HepG2 (cell line): ENCODE measurements around the gene DAB2IP. TPM values are rescaled to one million over a fixed set of nuclear protein-coding genes. Genes with fewer than 3 reads are reported as not detected.

ENCODE experiments used
- CAMTA2 ChIP-seq: sonication (generic); formaldehyde crosslinking; IDR thresholded peaks from 2 replicates; pipeline ENCODE4 v1.4.0; 2020; ENCODE audit warnings: mild to moderate bottlenecking, missing genetic modification reagents, borderline replicate concordance
- DMAP1 ChIP-seq: IDR thresholded peaks from 2 replicates; pipeline ENCODE4 v1.6.1; 2016
- FOXC1 ChIP-seq: sonication (generic); formaldehyde crosslinking; IDR thresholded peaks from 2 replicates; pipeline ENCODE4 v1.8.0; 2022; ENCODE audit warnings: mild to moderate bottlenecking, missing genetic modification reagents, borderline replicate concordance
- HDAC6 ChIP-seq: fragments of 200-600 bp; sonication (generic); IDR thresholded peaks from 2 replicates; pipeline ENCODE4 v1.7.0; 2017; ENCODE audit warnings: mild to moderate bottlenecking, antibody characterized with exemption, low read length, low read depth
- HNRNPK ChIP-seq: fragments of 200-400 bp; formaldehyde crosslinking; IDR thresholded peaks from 2 replicates; pipeline ENCODE4 v1.6.1; 2018; ENCODE audit warnings: low read length, low read depth, moderate library complexity, mild to moderate bottlenecking; ENCODE audit not compliant: poor library complexity, severe bottlenecking
- MXD3 ChIP-seq: IDR thresholded peaks from 2 replicates; pipeline ENCODE4 v1.6.1; 2016; ENCODE audit warnings: mild to moderate bottlenecking, missing biosample characterization, missing genetic modification reagents
- MYC ChIP-seq: sonication (generic); formaldehyde crosslinking; IDR thresholded peaks from 2 replicates; pipeline ENCODE4 v1.9.0; 2021; ENCODE audit warnings: missing genetic modification reagents, borderline replicate concordance
- MZF1 ChIP-seq: sonication (generic); formaldehyde crosslinking; IDR thresholded peaks from 2 replicates; pipeline ENCODE4 v1.8.1; 2023; ENCODE audit warnings: mild to moderate bottlenecking, missing genetic modification reagents, borderline replicate concordance
- PHF21A ChIP-seq: sonication (generic); formaldehyde crosslinking; IDR thresholded peaks from 2 replicates; pipeline ENCODE4 v1.5.0; 2020; ENCODE audit warnings: mild to moderate bottlenecking, missing genetic modification reagents
- POLR2G ChIP-seq: fragments of 200-400 bp; formaldehyde crosslinking; IDR thresholded peaks from 2 replicates; pipeline ENCODE4 v1.6.1; 2018; ENCODE audit warnings: mild to moderate bottlenecking, low read depth, low read length, moderate library complexity
- SIX4 ChIP-seq: sonication (generic); formaldehyde crosslinking; IDR thresholded peaks from 2 replicates; pipeline ENCODE4 v1.4.0; 2020; ENCODE audit warnings: missing genetic modification reagents
- STAG1 ChIP-seq: sonication (generic); formaldehyde crosslinking; IDR thresholded peaks from 2 replicates; pipeline ENCODE4 v1.4.0; 2020; ENCODE audit warnings: missing genetic modification reagents
- U2AF2 ChIP-seq: fragments of 200-400 bp; formaldehyde crosslinking; IDR thresholded peaks from 2 replicates; pipeline ENCODE4 v1.6.1; 2017; ENCODE audit warnings: low read depth, mild to moderate bottlenecking, low read length
- YY1 ChIP-seq: IDR thresholded peaks from 2 replicates; pipeline ENCODE4 v1.6.1; 2011; ENCODE audit warnings: low read length, low read depth, moderate library complexity, mild to moderate bottlenecking; ENCODE audit not compliant: insufficient read depth, insufficient replicate concordance
- ZBTB37 ChIP-seq: sonication (generic); formaldehyde crosslinking; IDR thresholded peaks from 2 replicates; pipeline ENCODE4 v1.4.0; 2020; ENCODE audit warnings: mild to moderate bottlenecking, missing genetic modification reagents
- ZNF251 ChIP-seq: sonication (generic); formaldehyde crosslinking; IDR thresholded peaks from 2 replicates; pipeline ENCODE4 v1.9.0; 2021; ENCODE audit warnings: mild to moderate bottlenecking, missing genetic modification reagents
- polyA plus RNA-seq, 8 experiments: library from polyadenylated mRNA; depleted of rRNA in 3 of 8; stranded (reverse) in 7 of 8; unstranded in 1 of 8; fragments of >200 nt; fragmentation: Illumina TruSeq in 4 of 8; extraction: Trizol in 4 of 8; gene quantifications; 2 replicates each; pipeline versions ENCODE4 v1.2.1 to v1.2.3, GENCODE V29; 2011 to 2016; ENCODE audit warnings: low read depth in 4 of 8, missing spikeins in 1 of 8, mixed read lengths in 1 of 8; ENCODE audit not compliant: insufficient read depth in 1 of 8
- total RNA-seq, 5 experiments: library from RNA; depleted of rRNA; stranded (reverse); fragments of >200 nt; fragmentation: Illumina TruSeq; extraction: Trizol; gene quantifications; 2 replicates each; pipeline ENCODE4 v1.2.3, GENCODE V29; 2016; ENCODE audit warnings: low read depth in 1 of 5
- TF ChIP-seq, protein P1 (sequence below): sonication (generic); formaldehyde crosslinking; IDR thresholded peaks from one replicate; pipeline ENCODE4 v1.5.1; 2020; ENCODE audit warnings: mild to moderate bottlenecking, missing genetic modification reagents; ENCODE audit errors: not compliant biosample characterization
- TF ChIP-seq, protein P2 (sequence below): sonication (generic); formaldehyde crosslinking; IDR thresholded peaks from 2 replicates; pipeline ENCODE4 v1.5.0; 2020; ENCODE audit warnings: mild to moderate bottlenecking, missing genetic modification reagents
- TF ChIP-seq, protein P3 (sequence below): sonication (generic); formaldehyde crosslinking; IDR thresholded peaks from 2 replicates; pipeline ENCODE4 v1.4.0; 2020; ENCODE audit warnings: mild to moderate bottlenecking, low read depth, missing genetic modification reagents

DAB2IP gene
- total and polyA plus RNA-seq, 2 of the 13 experiments (the other 11 are each of a cell fraction or from before 2014, with no cell fraction given) = 25.3 to 37.9 TPM

DNA sequence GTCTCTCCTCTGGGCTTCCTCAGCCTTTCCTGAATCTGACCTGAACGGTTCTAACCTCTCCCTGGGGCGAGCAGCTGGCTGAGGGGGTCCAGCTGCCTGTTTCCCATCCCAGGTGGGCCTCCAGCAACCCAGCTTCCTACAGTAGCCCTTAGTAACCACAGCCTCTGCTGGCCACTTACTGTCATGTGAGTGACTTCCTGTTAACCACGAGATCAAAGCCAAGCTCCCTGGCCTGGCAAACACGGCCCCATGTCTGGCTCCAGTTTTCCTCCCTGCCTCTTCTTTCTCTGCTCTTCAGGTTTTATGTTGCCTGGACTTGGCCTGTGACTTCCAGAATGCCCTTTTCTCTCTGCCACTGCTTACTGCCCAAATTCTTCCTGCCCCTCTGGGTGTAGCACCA lies 47.2 kb upstream of the DAB2IP start (continued):
- TF ChIP-seq, protein P1, sequence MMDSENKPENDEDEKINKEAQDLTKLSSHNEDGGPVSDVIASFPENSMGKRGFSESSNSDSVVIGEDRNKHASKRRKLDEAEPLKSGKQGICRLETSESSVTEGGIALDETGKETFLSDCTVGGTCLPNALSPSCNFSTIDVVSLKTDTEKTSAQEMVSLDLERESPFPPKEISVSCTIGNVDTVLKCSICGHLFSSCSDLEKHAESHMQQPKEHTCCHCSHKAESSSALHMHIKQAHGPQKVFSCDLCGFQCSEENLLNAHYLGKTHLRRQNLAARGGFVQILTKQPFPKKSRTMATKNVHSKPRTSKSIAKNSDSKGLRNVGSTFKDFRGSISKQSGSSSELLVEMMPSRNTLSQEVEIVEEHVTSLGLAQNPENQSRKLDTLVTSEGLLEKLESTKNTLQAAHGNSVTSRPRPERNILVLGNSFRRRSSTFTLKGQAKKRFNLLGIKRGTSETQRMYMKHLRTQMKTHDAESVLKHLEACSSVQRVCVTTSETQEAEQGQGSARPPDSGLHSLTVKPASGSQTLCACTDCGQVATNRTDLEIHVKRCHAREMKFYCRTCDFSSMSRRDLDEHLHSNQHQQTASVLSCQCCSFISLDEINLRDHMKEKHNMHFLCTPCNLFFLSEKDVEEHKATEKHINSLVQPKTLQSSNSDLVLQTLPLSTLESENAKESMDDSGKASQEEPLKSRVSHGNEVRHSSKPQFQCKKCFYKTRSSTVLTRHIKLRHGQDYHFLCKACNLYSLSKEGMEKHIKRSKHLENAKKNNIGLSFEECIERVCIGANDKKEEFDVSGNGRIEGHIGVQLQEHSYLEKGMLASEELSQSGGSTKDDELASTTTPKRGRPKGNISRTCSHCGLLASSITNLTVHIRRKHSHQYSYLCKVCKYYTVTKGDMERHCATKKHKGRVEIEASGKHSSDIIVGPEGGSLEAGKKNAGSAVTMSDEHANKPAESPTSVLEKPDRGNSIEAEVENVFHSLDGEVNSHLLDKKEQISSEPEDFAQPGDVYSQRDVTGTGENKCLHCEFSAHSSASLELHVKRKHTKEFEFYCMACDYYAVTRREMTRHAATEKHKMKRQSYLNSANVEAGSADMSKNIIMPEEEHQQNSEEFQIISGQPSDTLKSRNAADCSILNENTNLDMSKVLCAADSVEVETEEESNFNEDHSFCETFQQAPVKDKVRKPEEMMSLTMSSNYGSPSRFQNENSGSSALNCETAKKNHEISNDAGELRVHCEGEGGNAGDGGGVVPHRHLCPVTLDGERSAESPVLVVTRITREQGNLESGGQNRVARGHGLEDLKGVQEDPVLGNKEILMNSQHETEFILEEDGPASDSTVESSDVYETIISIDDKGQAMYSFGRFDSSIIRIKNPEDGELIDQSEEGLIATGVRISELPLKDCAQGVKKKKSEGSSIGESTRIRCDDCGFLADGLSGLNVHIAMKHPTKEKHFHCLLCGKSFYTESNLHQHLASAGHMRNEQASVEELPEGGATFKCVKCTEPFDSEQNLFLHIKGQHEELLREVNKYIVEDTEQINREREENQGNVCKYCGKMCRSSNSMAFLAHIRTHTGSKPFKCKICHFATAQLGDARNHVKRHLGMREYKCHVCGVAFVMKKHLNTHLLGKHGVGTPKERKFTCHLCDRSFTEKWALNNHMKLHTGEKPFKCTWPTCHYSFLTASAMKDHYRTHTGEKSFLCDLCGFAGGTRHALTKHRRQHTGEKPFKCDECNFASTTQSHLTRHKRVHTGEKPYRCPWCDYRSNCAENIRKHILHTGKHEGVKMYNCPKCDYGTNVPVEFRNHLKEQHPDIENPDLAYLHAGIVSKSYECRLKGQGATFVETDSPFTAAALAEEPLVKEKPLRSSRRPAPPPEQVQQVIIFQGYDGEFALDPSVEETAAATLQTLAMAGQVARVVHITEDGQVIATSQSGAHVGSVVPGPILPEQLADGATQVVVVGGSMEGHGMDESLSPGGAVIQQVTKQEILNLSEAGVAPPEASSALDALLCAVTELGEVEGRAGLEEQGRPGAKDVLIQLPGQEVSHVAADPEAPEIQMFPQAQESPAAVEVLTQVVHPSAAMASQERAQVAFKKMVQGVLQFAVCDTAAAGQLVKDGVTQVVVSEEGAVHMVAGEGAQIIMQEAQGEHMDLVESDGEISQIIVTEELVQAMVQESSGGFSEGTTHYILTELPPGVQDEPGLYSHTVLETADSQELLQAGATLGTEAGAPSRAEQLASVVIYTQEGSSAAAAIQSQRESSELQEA (CRISPR knock-in tag) = no peak
- TF ChIP-seq PHF21A (CRISPR knock-in tag) (0 out of 2 replicates have a peak, but pooled peaks have one; percentile 21), YY1 (peak; percentile 29), MZF1 (CRISPR knock-in tag) (no peak), ZNF251 (CRISPR knock-in tag) (no peak), CAMTA2 (CRISPR knock-in tag) (no peak), STAG1 (CRISPR knock-in tag) (no peak), HDAC6 (no peak), ZBTB37 (CRISPR knock-in tag) (peak; percentile 72), SIX4 (CRISPR knock-in tag) (no peak), MXD3 (CRISPR knock-in tag) (no peak), DMAP1 (CRISPR knock-in tag) (no peak), MYC (peak; percentile 41; the same call in 1 of the 2 replicates), U2AF2 (no peak), POLR2G (no peak), HNRNPK (no peak), FOXC1 (CRISPR knock-in tag) (no peak)
- TF ChIP-seq, protein P2, sequence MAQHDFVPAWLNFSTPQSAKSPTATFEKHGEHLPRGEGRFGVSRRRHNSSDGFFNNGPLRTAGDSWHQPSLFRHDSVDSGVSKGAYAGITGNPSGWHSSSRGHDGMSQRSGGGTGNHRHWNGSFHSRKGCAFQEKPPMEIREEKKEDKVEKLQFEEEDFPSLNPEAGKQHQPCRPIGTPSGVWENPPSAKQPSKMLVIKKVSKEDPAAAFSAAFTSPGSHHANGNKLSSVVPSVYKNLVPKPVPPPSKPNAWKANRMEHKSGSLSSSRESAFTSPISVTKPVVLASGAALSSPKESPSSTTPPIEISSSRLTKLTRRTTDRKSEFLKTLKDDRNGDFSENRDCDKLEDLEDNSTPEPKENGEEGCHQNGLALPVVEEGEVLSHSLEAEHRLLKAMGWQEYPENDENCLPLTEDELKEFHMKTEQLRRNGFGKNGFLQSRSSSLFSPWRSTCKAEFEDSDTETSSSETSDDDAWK (CRISPR knock-in tag) = no peak
- TF ChIP-seq, protein P3, sequence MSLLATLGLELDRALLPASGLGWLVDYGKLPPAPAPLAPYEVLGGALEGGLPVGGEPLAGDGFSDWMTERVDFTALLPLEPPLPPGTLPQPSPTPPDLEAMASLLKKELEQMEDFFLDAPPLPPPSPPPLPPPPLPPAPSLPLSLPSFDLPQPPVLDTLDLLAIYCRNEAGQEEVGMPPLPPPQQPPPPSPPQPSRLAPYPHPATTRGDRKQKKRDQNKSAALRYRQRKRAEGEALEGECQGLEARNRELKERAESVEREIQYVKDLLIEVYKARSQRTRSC (CRISPR knock-in tag) = no peak
